ENCODE results near the gene CHMP6. TPM values are rescaled to one million over a fixed set of nuclear protein-coding genes. Genes with fewer than 3 reads are reported as not detected.
A peak's percentile ranks its signal among the peaks of the same experiment; 100 is the strongest.

Gene CHMP6
- total RNA-seq, 2 donors from 2014 or later: 23.7 to 25.9 TPM

GRCh38 chr17:80986046-80986445 lies 5.6 kb upstream of the CHMP6 start:
- DNase-seq (ENCODE audit: low spot score): no peak
- intact Hi-C loops (cut with DNase I): no loop called here

GRCh38 chr17:80986816-80987475 lies 4.7 kb upstream of the CHMP6 start:
- intact Hi-C loops (cut with DNase I): no loop called here
- peak; percentile 88 for DNase-seq (ENCODE audit: low spot score)

GRCh38 chr17:80987941-80988461 lies 3.6 kb upstream of the CHMP6 start:
- intact Hi-C loops (cut with DNase I): no loop called here
- DNase-seq (ENCODE audit: low spot score): peak; percentile 85

GRCh38 chr17:80989586-80989913 lies 2.1 kb upstream of the CHMP6 start:
- no peak for DNase-seq (ENCODE audit: low spot score)
- intact Hi-C loops (cut with DNase I): no loop called here

- intact Hi-C loops (cut with DNase I): loop anchor here (1.0 to 2.0 kb wide), 2 partner anchors 22 to 106 kb away; no protein-coding TSS in a partner anchor
- DNase-seq (ENCODE audit: low spot score): no peak
Observed at GRCh38 chr17:80990921-80991644, 558 bp upstream of the CHMP6 start.

- intact Hi-C loops (cut with DNase I): loop anchor here in 1 of 2 donors (2.0 kb wide), 1 partner anchor 104 kb away; no protein-coding TSS in a partner anchor
- DNase-seq (ENCODE audit: low spot score): peak; percentile 81
Observed at GRCh38 chr17:80992077-80992947, 671 bp downstream of the CHMP6 start.

- DNase-seq (ENCODE audit: low spot score): peak; percentile 46
- intact Hi-C loops (cut with DNase I): loop anchor here in 1 of 2 donors (2.0 kb wide), 1 partner anchor 104 kb away; no protein-coding TSS in a partner anchor
Observed at GRCh38 chr17:80992948-80993624, 1.4 kb downstream of the CHMP6 start.

- no peak for DNase-seq (ENCODE audit: low spot score)
- intact Hi-C loops (cut with DNase I): no loop called here
Observed at GRCh38 chr17:80995131-80995530, 3.5 kb downstream of the CHMP6 start.

- no peak for DNase-seq (ENCODE audit: low spot score)
- intact Hi-C loops (cut with DNase I): loop anchor here in 1 of 2 donors (1.0 kb wide), 1 partner anchor 201 kb away; no protein-coding TSS in a partner anchor
Observed at GRCh38 chr17:80996422-80997305, 5.0 kb downstream of the CHMP6 start.

GRCh38 chr17:80997424-80998117 lies 5.9 kb downstream of the CHMP6 start:
- no peak for DNase-seq (ENCODE audit: low spot score)
- intact Hi-C loops (cut with DNase I): loop anchor here in 1 of 2 donors (1.0 kb wide), 1 partner anchor 200 kb away; no protein-coding TSS in a partner anchor

GRCh38 chr17:80998118-80998747 lies 6.6 kb downstream of the CHMP6 start:
- DNase-seq (ENCODE audit: low spot score): no peak
- intact Hi-C loops (cut with DNase I): no loop called here

GRCh38 chr17:80998748-80999535 lies 7.3 kb downstream of the CHMP6 start:
- intact Hi-C loops (cut with DNase I): no loop called here

GRCh38 chr17:80999536-81000333 lies 8.1 kb downstream of the CHMP6 start:
- intact Hi-C loops (cut with DNase I): no loop called here

More at GRCh38 chr17:80998748-80999535, 7.3 kb downstream of the CHMP6 start:
- DNase-seq (ENCODE audit: low spot score): no peak

GRCh38 chr17:81000334-81000630 lies 8.6 kb downstream of the CHMP6 start:
- DNase-seq (ENCODE audit: low spot score): no peak
- intact Hi-C loops (cut with DNase I): no loop called here

More at GRCh38 chr17:80999536-81000333, 8.1 kb downstream of the CHMP6 start:
- DNase-seq (ENCODE audit: low spot score): no peak

- intact Hi-C loops (cut with DNase I): no loop called here
- no peak for DNase-seq (ENCODE audit: low spot score)
Observed at GRCh38 chr17:81000631-81001357, 9.2 kb downstream of the CHMP6 start.
